ENCODE data around the gene ABCC4. TPM values are rescaled to one million over a fixed set of nuclear protein-coding genes. Genes with fewer than 3 reads are reported as not detected.

The ABCC4 gene
- total and polyA plus RNA-seq, 9 of the 15 experiments (the other 6 are each of a cell fraction or from before 2014, with no cell fraction given): 9.4 to 46.1 (median 25.4) TPM

DNA sequence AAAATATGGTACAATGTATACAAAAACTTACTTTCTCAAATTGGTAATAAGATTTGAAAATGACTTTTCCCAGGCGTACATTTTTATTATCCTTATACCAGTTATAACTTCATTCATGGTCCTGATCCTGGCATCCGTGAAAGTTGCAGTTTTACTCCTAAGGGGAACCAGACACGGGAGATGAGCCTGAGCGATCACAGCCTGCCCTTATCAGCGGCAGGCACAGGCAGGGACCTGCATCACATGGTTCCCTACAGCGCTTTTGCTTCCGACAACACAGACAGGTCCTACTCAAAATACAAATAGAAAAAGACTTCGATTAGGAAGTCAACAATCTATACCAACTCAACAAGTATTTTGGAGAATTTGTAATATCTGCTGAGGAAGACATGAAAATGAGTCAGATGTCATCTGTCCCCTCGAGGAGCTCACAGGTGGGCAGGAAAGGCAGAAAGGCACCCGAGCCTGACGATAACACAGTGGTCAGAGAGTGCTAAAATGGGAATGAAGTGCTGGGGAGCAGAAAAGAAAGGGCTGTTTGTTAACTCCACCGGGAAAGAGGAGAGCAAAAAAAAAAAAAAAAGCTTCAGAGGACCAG lies 93.4 kb downstream of the ABCC4 start:
- Histone ChIP-seq H3K27ac (ENCODE audit: extremely low read depth, low read depth, low read length) (peak overlapping the region; percentile 45), H3K36me3 (ENCODE audit: control insufficient read depth, insufficient read depth, low read length) (peaks cover 72% of the 10 kb centered on the region), H3K9me3 (replicated peaks; ENCODE audit: control insufficient read depth, insufficient read depth, low read depth, low read length) (no peaks in the 10 kb centered on the region), H3K9me1 (ENCODE audit: control insufficient read depth, insufficient read depth, low read length) (no peaks in the 10 kb centered on the region), H3K27me3 (ENCODE audit: control insufficient read depth in 2 of 2, insufficient read depth in 2 of 2, low read length in 2 of 2) (no peaks in the 10 kb centered on the region), H2AFZ (ENCODE audit: low read depth, low read length) (no peak overlapping the region), H4K20me1 (replicated peaks; ENCODE audit: control insufficient read depth, insufficient read depth, low read length) (no peaks in the 10 kb centered on the region), H3K4me1 (replicated peaks in 1 of 2; ENCODE audit: control insufficient read depth in 2 of 2, insufficient read depth in 2 of 2, low read length in 2 of 2) (peaks cover 11 to 22% of the 10 kb centered on the region in 2 experiments; a peak in 3 of 5 replicates), H3K79me2 (ENCODE audit: control insufficient read depth, insufficient read depth, low read length) (peaks cover 4% of the 10 kb centered on the region; the same call in 2 of the 3 replicates), H3K4me3 (no peak overlapping the region), H3K4me2 (ENCODE audit: insufficient read depth, low read length) (no peak overlapping the region; the same call in 1 of the 2 replicates), H3K9ac (ENCODE audit: insufficient read depth in 1 of 2, low read depth in 2 of 2, low read length in 2 of 2) (peak overlapping the region in 1 of 2 experiments; percentile 19; a peak in 1 of 4 replicates)
- DNase-seq (ENCODE audit: extremely low read depth in 1 of 4, low spot score in 3 of 4): peak; percentile 41 to 75 (median 54)
- FAIRE-seq: peak; percentile 78
- 10% methylated on average over 12 of the region's 12 CpGs for WGBS (ENCODE audit: insufficient coverage, low coverage, missing lambda C conversion rate)
- in situ Hi-C loops (cut with MboI): no loop called here
- CTCF ChIA-PET (ENCODE audit: low intra/inter-chr PET ratio): no interaction called here
- intact Hi-C loops (cut with micrococcal nuclease): loop anchor here (2.0 kb wide), 1 partner anchor 63 kb away; no protein-coding TSS in a partner anchor
- no TSS peak for BruUV-seq (replicated peaks)
- POLR2A ChIA-PET: interaction anchor here (0.6 to 1.7 kb wide), 2 partner anchors 66 to 80 kb away, joined by 3 to 5 read pairs; no protein-coding TSS in a partner anchor
- peak; percentile 85 for ATAC-seq
- TF ChIP-seq SETDB1 (IDR thresholded peaks at IDR 0.05; ENCODE audit: low read length) (no peak), MTF1 (CRISPR knock-in tag; IDR thresholded peaks at IDR 0.05; ENCODE audit: borderline replicate concordance) (no peak), SMAD4 (CRISPR knock-in tag; conservative IDR thresholded peaks at IDR 0.05) (peak; percentile 54; the same call in 1 of the 2 replicates), POLR2G (IDR thresholded peaks at IDR 0.05; ENCODE audit: low read depth, low read length) (no peak), ZNF3 (CRISPR knock-in tag; IDR thresholded peaks at IDR 0.05) (no peak), SMC3 (conservative IDR thresholded peaks at IDR 0.05; ENCODE audit: insufficient read depth, low read depth, low read length) (no peak), CBFA2T3 (IDR thresholded peaks at IDR 0.05) (peak; percentile 77), MEIS2 (IDR thresholded peaks at IDR 0.05; ENCODE audit: partially characterized antibody) (peak; percentile 8), MED1 (CRISPR knock-in tag; IDR thresholded peaks at IDR 0.05; ENCODE audit: borderline replicate concordance) (no peak), POLR3A (IDR thresholded peaks at IDR 0.05; ENCODE audit: borderline replicate concordance, extremely low read depth, insufficient read depth, insufficient read length) (no peak), POU5F1 (IDR thresholded peaks at IDR 0.05; ENCODE audit: borderline replicate concordance, low read depth, low read length, partially characterized antibody) (no peak), BCOR (IDR thresholded peaks at IDR 0.05) (no peak), ZNF134 (CRISPR knock-in tag; conservative IDR thresholded peaks at IDR 0.05) (no peak), TARDBP (IDR thresholded peaks at IDR 0.05) (no peak)
- TF ChIP-seq, protein P1, sequence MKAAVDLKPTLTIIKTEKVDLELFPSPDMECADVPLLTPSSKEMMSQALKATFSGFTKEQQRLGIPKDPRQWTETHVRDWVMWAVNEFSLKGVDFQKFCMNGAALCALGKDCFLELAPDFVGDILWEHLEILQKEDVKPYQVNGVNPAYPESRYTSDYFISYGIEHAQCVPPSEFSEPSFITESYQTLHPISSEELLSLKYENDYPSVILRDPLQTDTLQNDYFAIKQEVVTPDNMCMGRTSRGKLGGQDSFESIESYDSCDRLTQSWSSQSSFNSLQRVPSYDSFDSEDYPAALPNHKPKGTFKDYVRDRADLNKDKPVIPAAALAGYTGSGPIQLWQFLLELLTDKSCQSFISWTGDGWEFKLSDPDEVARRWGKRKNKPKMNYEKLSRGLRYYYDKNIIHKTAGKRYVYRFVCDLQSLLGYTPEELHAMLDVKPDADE (conservative IDR thresholded peaks at IDR 0.05; ENCODE audit: control insufficient read depth, low read depth, low read length): no peak

Data from K562 (cell line).